ENCODE data around the gene HUS1B.

DNA sequence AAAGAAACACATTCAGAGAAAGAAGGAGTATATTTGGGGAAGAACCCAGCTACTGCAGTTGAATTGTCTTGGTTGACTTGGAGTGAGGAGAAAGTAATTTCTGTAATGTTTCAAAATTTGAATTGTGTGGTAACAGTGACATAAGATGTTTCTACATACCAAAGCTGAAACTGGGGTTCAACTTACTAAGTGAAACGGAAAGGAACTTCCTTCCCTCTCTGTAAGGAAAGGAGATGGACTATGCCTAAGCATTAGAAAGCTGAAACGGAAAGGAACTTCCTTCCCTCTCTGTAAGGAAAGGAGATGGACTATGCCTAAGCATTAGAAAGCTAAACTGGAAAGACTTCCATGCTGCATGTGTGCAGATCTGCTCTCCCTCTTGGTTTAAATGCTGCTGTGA is 46.0 kb downstream of the HUS1B start:
- TF ChIP-seq POLR2A (IDR thresholded peaks at IDR 0.05) (no peak), CTCF (IDR thresholded peaks at IDR 0.05) (no peak)

Measured in thyroid gland (tissue), 4 donors.